Lung (tissue), 12 donors: ENCODE results near the gene ZNF174. TPM values are rescaled to one million over a fixed set of nuclear protein-coding genes. Genes with fewer than 3 reads are reported as not detected.

Experiments
- ATAC-seq: fragments of 200-7000 bp; cut with Tn5 transposase; one replicate; pipeline ENCODE4 v1.9.1; 2020; ENCODE audit warnings: moderate number of reproducible peaks; ENCODE audit not compliant: insufficient read depth, low FRiP score
- DNase-seq, 3 donors: peaks; one replicate each; pipeline ENCODE4 v3.0.0-alpha.2; 2013 to 2017
- H3K27ac ChIP-seq, 2 donors: one replicate each; pipeline ENCODE4 v1.5.1; 2013; ENCODE audit warnings: mild to moderate bottlenecking in 2 of 2, moderate library complexity in 2 of 2, control low read depth in 1 of 2, inconsistent platforms in 1 of 2, low read depth in 1 of 2, low read length in 1 of 2
- H3K27me3 ChIP-seq, 3 donors: one replicate each; pipeline ENCODE4 v1.5.1; 2013; ENCODE audit warnings: low read length in 2 of 3; ENCODE audit not compliant: control insufficient read depth in 3 of 3, insufficient read depth in 3 of 3
- H3K36me3 ChIP-seq, 4 donors: one replicate each; pipeline ENCODE4 v1.5.1; 2013; ENCODE audit warnings: low read length in 4 of 4, mild to moderate bottlenecking in 1 of 4, moderate library complexity in 1 of 4; ENCODE audit not compliant: control insufficient read depth in 4 of 4, insufficient read depth in 4 of 4
- H3K4me1 ChIP-seq, 5 donors: one replicate each; pipeline ENCODE4 v1.5.1; 2013; ENCODE audit warnings: low read length in 5 of 5, mild to moderate bottlenecking in 2 of 5, moderate library complexity in 1 of 5; ENCODE audit not compliant: control insufficient read depth in 5 of 5, insufficient read depth in 5 of 5
- H3K4me3 ChIP-seq: one replicate; pipeline ENCODE4 v1.5.1; 2013; ENCODE audit warnings: mild to moderate bottlenecking, control low read depth, moderate library complexity
- H3K9ac ChIP-seq, 2 donors: one replicate each; pipeline ENCODE4 v1.5.1; 2013; ENCODE audit warnings: low read length in 2 of 2, control low read depth in 1 of 2; ENCODE audit not compliant: insufficient read depth in 1 of 2
- H3K9me3 ChIP-seq, 4 donors: one replicate each; pipeline ENCODE4 v1.5.1; 2013; ENCODE audit warnings: low read length in 3 of 4, mild to moderate bottlenecking in 1 of 4, moderate library complexity in 1 of 4; ENCODE audit not compliant: control insufficient read depth in 4 of 4, insufficient read depth in 3 of 4
- CTCF ChIP-seq: IDR thresholded peaks from 2 replicates; pipeline ENCODE4 v1.5.1; 2012; ENCODE audit warnings: mild to moderate bottlenecking; ENCODE audit errors: control extremely low read depth, extremely low read depth
- WGBS, 2 donors: extraction: QIAGEN DNeasy Blood & Tissue Kit; methylation state at CpG; one replicate each; pipeline ENCODE4 v1.1.7; 2013; 5-methylcytosine and 5-hydroxymethylcytosine counted together
- polyA plus RNA-seq, 2 donors: library from polyadenylated mRNA; stranded (reverse); fragments of 200-250 nt; gene quantifications; one replicate each; pipeline ENCODE4 v1.2.1, GENCODE V29; 2013
- total RNA-seq, 2 donors: library from RNA; depleted of rRNA in 1 of 2; stranded (reverse); fragments of >200 nt in 1 of 2; gene quantifications; one replicate each; pipeline ENCODE4 v1.2.1, GENCODE V29; 2014 to 2021
- donor health status: control.
- donor health status: control.
- donor health status: Bipolar disorder and iron deficiency.
- donor health status: healthy.
- donor health status: DM: yes; HTN: yes; CAD: no.

The ZNF174 gene
- total and polyA plus RNA-seq, 4 donors: 3.1 to 10.6 (median 6.8) TPM

DNA sequence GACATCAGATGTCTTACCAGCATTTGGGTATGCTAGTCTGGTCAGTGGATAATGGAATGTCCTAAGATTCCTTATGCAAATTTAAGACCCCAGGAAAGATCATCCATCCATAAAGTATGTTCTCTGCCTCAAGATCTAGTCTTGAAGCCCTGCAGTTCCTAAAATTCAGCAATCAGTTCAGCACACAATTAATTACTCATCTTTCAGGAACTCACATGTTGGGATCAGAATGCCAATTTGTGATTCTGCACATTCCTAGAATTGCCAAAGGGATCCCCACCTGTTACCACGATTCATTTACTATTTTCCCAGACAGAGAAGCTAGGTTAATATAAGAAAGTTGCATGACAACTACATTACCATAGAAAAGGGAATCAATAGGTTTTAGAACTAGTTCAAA lies 42.1 kb upstream of the ZNF174 start:
- TF ChIP-seq CTCF: no peak
- Histone ChIP-seq H3K27ac (no peak overlapping the region), H3K27me3 (peaks cover 0 to 5% (median 0%) of the 10 kb centered on the region in 3 donors), H3K9me3 (peaks cover 0 to 13% (median 1%) of the 10 kb centered on the region in 4 donors), H3K4me3 (no peak overlapping the region), H3K4me1 (no peaks in the 10 kb centered on the region), H3K36me3 (no peaks in the 10 kb centered on the region), H3K9ac (no peak overlapping the region)
- WGBS, 2 donors: 28 to 50% methylated on average over 1 of the region's 1 CpG
- DNase-seq (no peak), ATAC-seq (no peak)

GRCh38 chr16:3362931-3363330 lies 38.1 kb upstream of the ZNF174 start:
- Histone ChIP-seq H3K36me3 (no peaks in the 10 kb centered on the region), H3K4me3 (no peak overlapping the region), H3K27ac (no peak overlapping the region), H3K4me1 (peaks cover 0 to 5% (median 0%) of the 10 kb centered on the region in 5 donors), H3K9ac (no peak overlapping the region), H3K27me3 (peaks cover 0 to 5% (median 0%) of the 10 kb centered on the region in 3 donors), H3K9me3 (peaks cover 0 to 22% (median 5%) of the 10 kb centered on the region in 4 donors)
- no peak for DNase-seq
- no peak for TF ChIP-seq CTCF
- no peak for ATAC-seq

DNA sequence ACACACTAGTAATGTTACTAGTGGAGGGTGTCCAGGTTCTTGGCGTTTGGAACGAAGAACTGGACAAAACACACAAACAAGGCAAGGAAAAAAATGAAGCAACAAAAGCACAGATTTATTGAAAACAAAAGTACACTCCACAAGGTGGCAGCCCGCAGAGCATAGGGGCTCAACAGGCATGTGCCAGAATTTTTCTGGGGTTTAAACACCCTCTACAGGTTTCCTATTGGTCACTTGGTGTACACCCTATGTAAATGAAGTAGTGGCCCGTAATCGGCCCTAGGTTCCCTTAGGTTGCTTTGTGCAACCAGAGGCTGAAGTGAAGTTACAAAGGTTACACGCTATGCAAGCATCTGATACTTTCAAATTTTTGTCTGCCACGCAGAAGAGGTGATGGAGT lies 37.2 kb upstream of the ZNF174 start:
- Histone ChIP-seq H3K27me3 (peaks cover 0 to 5% (median 0%) of the 10 kb centered on the region in 3 donors), H3K9ac (no peak overlapping the region), H3K4me1 (peaks cover 0 to 5% (median 0%) of the 10 kb centered on the region in 5 donors), H3K9me3 (peaks cover 0 to 24% (median 5%) of the 10 kb centered on the region in 4 donors), H3K27ac (no peak overlapping the region), H3K36me3 (no peaks in the 10 kb centered on the region), H3K4me3 (no peak overlapping the region)
- 91 to 99% methylated on average over 7 of the region's 7 CpGs for WGBS, 2 donors
- DNase-seq (no peak), ATAC-seq (no peak)
- no peak for TF ChIP-seq CTCF
